GM19193 (cell line): ENCODE data around the gene NIM1K.

Experiments
- POLR2A ChIP-seq: IDR thresholded peaks from 4 replicates; pipeline ENCODE4 v1.6.1; 2011; ENCODE audit not compliant: insufficient read depth, insufficient read length; ENCODE audit errors: extremely low read depth

NIM1K gene

GRCh38 chr5:43171926-43172325 is 20.1 kb upstream of the NIM1K start:
- TF ChIP-seq POLR2A = no peak

GRCh38 chr5:43172779-43173178 is 19.2 kb upstream of the NIM1K start:
- TF ChIP-seq POLR2A = no peak

GRCh38 chr5:43174586-43174985 is 17.4 kb upstream of the NIM1K start:
- no peak for TF ChIP-seq POLR2A

- no peak for TF ChIP-seq POLR2A
Observed at GRCh38 chr5:43179836-43180235, 12.2 kb upstream of the NIM1K start.

- no peak for TF ChIP-seq POLR2A
Observed at GRCh38 chr5:43182421-43182820, 9.6 kb upstream of the NIM1K start.

- no peak for TF ChIP-seq POLR2A
Observed at GRCh38 chr5:43190755-43191603, 1.0 kb upstream of the NIM1K start.

- no peak for TF ChIP-seq POLR2A
Observed at GRCh38 chr5:43192558-43193180, 644 bp downstream of the NIM1K start.

- no peak for TF ChIP-seq POLR2A
Observed at GRCh38 chr5:43193181-43193893, 1.3 kb downstream of the NIM1K start.

GRCh38 chr5:43193894-43194265 is 1.9 kb downstream of the NIM1K start:
- no peak for TF ChIP-seq POLR2A

GRCh38 chr5:43195670-43196265 is 3.7 kb downstream of the NIM1K start:
- TF ChIP-seq POLR2A = no peak

- no peak for TF ChIP-seq POLR2A
Observed at GRCh38 chr5:43197535-43197934, 5.5 kb downstream of the NIM1K start.

GRCh38 chr5:43202380-43202779 is 10.4 kb downstream of the NIM1K start:
- TF ChIP-seq POLR2A = no peak

GRCh38 chr5:43203373-43203772 is 11.3 kb downstream of the NIM1K start:
- TF ChIP-seq POLR2A = no peak

- TF ChIP-seq POLR2A = no peak
Observed at GRCh38 chr5:43204958-43205357, 12.9 kb downstream of the NIM1K start.

GRCh38 chr5:43207601-43208000 is 15.6 kb downstream of the NIM1K start:
- no peak for TF ChIP-seq POLR2A

- TF ChIP-seq POLR2A = no peak
Observed at GRCh38 chr5:43208658-43209057, 16.6 kb downstream of the NIM1K start.

- TF ChIP-seq POLR2A = no peak
Observed at GRCh38 chr5:43209060-43209459, 17.0 kb downstream of the NIM1K start.
